Neural cell (in vitro differentiated cells): ENCODE data around the gene MAML3.

ENCODE experiments used
- EZH2 ChIP-seq: fragments of 200-600, 300-800 bp; shearing (Covaris generic), sonication (generic); IDR thresholded peaks from 2 replicates; pipeline ENCODE4 v1.6.1; 2014; ENCODE audit warnings: antibody characterized with exemption, low read length, borderline replicate concordance, mild to moderate bottlenecking; ENCODE audit not compliant: insufficient read depth, poor library complexity, severe bottlenecking
- MXI1 ChIP-seq: fragments of 450-650 bp; conservative IDR thresholded peaks from 2 replicates; pipeline ENCODE4 v1.6.1; 2014; ENCODE audit warnings: antibody characterized with exemption, mild to moderate bottlenecking; ENCODE audit not compliant: poor library complexity, severe bottlenecking
- POLR2AphosphoS5 ChIP-seq: IDR thresholded peaks from 2 replicates; pipeline ENCODE4 v1.6.1; 2012
- RAD21 ChIP-seq: fragments of 450-650 bp; conservative IDR thresholded peaks from 2 replicates; pipeline ENCODE4 v1.6.1; 2014; ENCODE audit warnings: antibody characterized with exemption, mild to moderate bottlenecking, moderate library complexity
- SMC3 ChIP-seq: fragments of 450-650 bp; conservative IDR thresholded peaks from 2 replicates; pipeline ENCODE4 v1.6.1; 2014; ENCODE audit warnings: antibody characterized with exemption, mild to moderate bottlenecking, moderate library complexity; ENCODE audit not compliant: poor library complexity
- TF ChIP-seq, protein P1 (sequence below): fragments of 450-650 bp; IDR thresholded peaks from 2 replicates; pipeline ENCODE4 v1.5.1; 2014; ENCODE audit warnings: antibody characterized with exemption, mild to moderate bottlenecking, moderate library complexity; ENCODE audit not compliant: poor library complexity, severe bottlenecking

DNA sequence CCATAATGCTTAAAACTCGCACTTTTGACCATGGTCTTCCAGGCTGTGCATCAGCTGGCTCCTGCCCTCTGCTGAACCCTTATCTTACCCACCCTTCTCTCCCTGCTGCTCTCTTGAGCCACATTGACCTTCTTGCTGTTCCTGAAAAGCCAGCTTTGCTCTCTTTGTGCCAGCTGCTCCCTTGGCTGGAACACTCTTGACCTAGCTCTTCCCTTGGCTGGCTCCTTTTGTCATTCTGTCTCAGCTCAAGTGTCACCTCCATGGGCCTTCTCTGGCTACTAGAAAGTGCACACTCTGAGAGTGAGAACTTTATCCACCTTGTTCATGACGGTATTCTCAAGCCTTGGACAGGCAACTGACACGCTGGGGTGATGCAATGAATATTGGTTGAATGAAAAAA lies 376.2 kb downstream of the MAML3 start:
- TF ChIP-seq, protein P1, sequence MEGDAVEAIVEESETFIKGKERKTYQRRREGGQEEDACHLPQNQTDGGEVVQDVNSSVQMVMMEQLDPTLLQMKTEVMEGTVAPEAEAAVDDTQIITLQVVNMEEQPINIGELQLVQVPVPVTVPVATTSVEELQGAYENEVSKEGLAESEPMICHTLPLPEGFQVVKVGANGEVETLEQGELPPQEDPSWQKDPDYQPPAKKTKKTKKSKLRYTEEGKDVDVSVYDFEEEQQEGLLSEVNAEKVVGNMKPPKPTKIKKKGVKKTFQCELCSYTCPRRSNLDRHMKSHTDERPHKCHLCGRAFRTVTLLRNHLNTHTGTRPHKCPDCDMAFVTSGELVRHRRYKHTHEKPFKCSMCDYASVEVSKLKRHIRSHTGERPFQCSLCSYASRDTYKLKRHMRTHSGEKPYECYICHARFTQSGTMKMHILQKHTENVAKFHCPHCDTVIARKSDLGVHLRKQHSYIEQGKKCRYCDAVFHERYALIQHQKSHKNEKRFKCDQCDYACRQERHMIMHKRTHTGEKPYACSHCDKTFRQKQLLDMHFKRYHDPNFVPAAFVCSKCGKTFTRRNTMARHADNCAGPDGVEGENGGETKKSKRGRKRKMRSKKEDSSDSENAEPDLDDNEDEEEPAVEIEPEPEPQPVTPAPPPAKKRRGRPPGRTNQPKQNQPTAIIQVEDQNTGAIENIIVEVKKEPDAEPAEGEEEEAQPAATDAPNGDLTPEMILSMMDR: no peak
- TF ChIP-seq MXI1 (no peak), POLR2AphosphoS5 (no peak), EZH2 (no peak), RAD21 (no peak), SMC3 (no peak)
